HepG2 (cell line): ENCODE results near the gene HES6. TPM values are rescaled to one million over a fixed set of nuclear protein-coding genes. Genes with fewer than 3 reads are reported as not detected.

Experiments used
- ARNT2 ChIP-seq: sonication (generic); formaldehyde crosslinking; IDR thresholded peaks from 2 replicates; pipeline ENCODE4 v1.8.0; 2022; ENCODE audit warnings: mild to moderate bottlenecking, low read depth, missing genetic modification reagents, moderate library complexity
- BCL6 ChIP-seq: IDR thresholded peaks from 2 replicates; pipeline ENCODE4 v1.6.1; 2016; ENCODE audit warnings: missing genetic modification reagents, missing compliant biosample characterization
- CEBPB ChIP-seq: IDR thresholded peaks from 2 replicates; pipeline ENCODE4 v1.6.1; 2011; ENCODE audit warnings: low read depth, low read length, improper control_type of control experiment, borderline replicate concordance
- GABPB1 ChIP-seq: IDR thresholded peaks from 2 replicates; pipeline ENCODE4 v1.6.1; 2016; ENCODE audit warnings: mild to moderate bottlenecking, missing genetic modification reagents, moderate library complexity, missing compliant biosample characterization
- ISX ChIP-seq: sonication (generic); formaldehyde crosslinking; conservative IDR thresholded peaks from 2 replicates; pipeline ENCODE4 v1.5.0; 2020; ENCODE audit warnings: missing genetic modification reagents
- JUNB ChIP-seq: sonication (generic); formaldehyde crosslinking; IDR thresholded peaks from 2 replicates; pipeline ENCODE4 v1.8.0; 2022; ENCODE audit warnings: missing genetic modification reagents, mild to moderate bottlenecking, borderline replicate concordance
- MTA3 ChIP-seq: sonication (generic); formaldehyde crosslinking; IDR thresholded peaks from 2 replicates; pipeline ENCODE4 v1.4.0; 2020; ENCODE audit warnings: missing genetic modification reagents
- NR2F1 ChIP-seq, 2 experiments: fragments of 450-650 bp in 1 of 2; formaldehyde crosslinking in 1 of 2; IDR thresholded peaks; 2 replicates each; pipeline versions ENCODE4 v1.5.0 to v1.6.1; 2016 to 2020; ENCODE audit warnings: mild to moderate bottlenecking in 1 of 2, missing compliant biosample characterization in 1 of 2, missing genetic modification reagents in 1 of 2, moderate library complexity in 1 of 2
- RARA ChIP-seq: IDR thresholded peaks from 2 replicates; pipeline ENCODE4 v1.6.1; 2016; ENCODE audit warnings: missing genetic modification reagents, missing compliant biosample characterization
- SMC3 ChIP-seq: IDR thresholded peaks from 2 replicates; pipeline ENCODE4 v1.6.1; 2011; ENCODE audit warnings: low read length, improper control_type of control experiment
- SP140L ChIP-seq: sonication (generic); formaldehyde crosslinking; IDR thresholded peaks from 2 replicates; pipeline ENCODE4 v1.4.0; 2020; ENCODE audit warnings: missing genetic modification reagents, borderline replicate concordance
- SRF ChIP-seq: IDR thresholded peaks from 2 replicates; pipeline ENCODE4 v1.6.1; 2011; ENCODE audit warnings: mild to moderate bottlenecking, low read depth, low read length, moderate library complexity
- ZBTB25 ChIP-seq: IDR thresholded peaks from 2 replicates; pipeline ENCODE4 v1.6.1; 2018; ENCODE audit warnings: missing genetic modification reagents
- ZNF281 ChIP-seq: sonication (generic); formaldehyde crosslinking; IDR thresholded peaks from 2 replicates; pipeline ENCODE4 v1.4.0; 2020; ENCODE audit warnings: missing genetic modification reagents, borderline replicate concordance
- ZNF503 ChIP-seq: sonication (generic); formaldehyde crosslinking; IDR thresholded peaks from 2 replicates; pipeline ENCODE4 v1.4.0; 2020; ENCODE audit warnings: missing genetic modification reagents
- ZNF563 ChIP-seq: sonication (generic); formaldehyde crosslinking; IDR thresholded peaks from 2 replicates; pipeline ENCODE4 v1.8.0; 2022; ENCODE audit warnings: mild to moderate bottlenecking, moderate library complexity, missing genetic modification reagents
- ZNF781 ChIP-seq: sonication (generic); formaldehyde crosslinking; IDR thresholded peaks from 2 replicates; pipeline ENCODE4 v1.5.1; 2020; ENCODE audit warnings: borderline replicate concordance, mild to moderate bottlenecking, missing genetic modification reagents; ENCODE audit errors: not compliant biosample characterization
- polyA plus RNA-seq, 8 experiments: library from polyadenylated mRNA; depleted of rRNA in 3 of 8; stranded (reverse) in 7 of 8; unstranded in 1 of 8; fragments of >200 nt; fragmentation: Illumina TruSeq in 4 of 8; extraction: Trizol in 4 of 8; gene quantifications; 2 replicates each; pipeline versions ENCODE4 v1.2.1 to v1.2.3, GENCODE V29; 2011 to 2016; ENCODE audit warnings: low read depth in 4 of 8, missing spikeins in 1 of 8, mixed read lengths in 1 of 8; ENCODE audit not compliant: insufficient read depth in 1 of 8
- total RNA-seq, 5 experiments: library from RNA; depleted of rRNA; stranded (reverse); fragments of >200 nt; fragmentation: Illumina TruSeq; extraction: Trizol; gene quantifications; 2 replicates each; pipeline ENCODE4 v1.2.3, GENCODE V29; 2016; ENCODE audit warnings: low read depth in 1 of 5
- TF ChIP-seq, protein P1 (sequence below): sonication (generic); formaldehyde crosslinking; IDR thresholded peaks from 2 replicates; pipeline ENCODE4; 2020; ENCODE audit warnings: missing genetic modification reagents, mild to moderate bottlenecking, borderline replicate concordance
- TF ChIP-seq, protein P2 (sequence below): IDR thresholded peaks from 2 replicates; pipeline ENCODE4 v1.6.1; 2012; ENCODE audit warnings: low read depth, low read length, improper control_type of control experiment

The HES6 gene
- total and polyA plus RNA-seq, 2 of the 13 experiments (the other 11 are each of a cell fraction or from before 2014, with no cell fraction given) = 19.5 to 82.8 TPM

- TF ChIP-seq SRF (0 out of 2 replicates have a peak, but pooled peaks have one; percentile 29), NR2F1 (CRISPR knock-in tag; IDR thresholded peaks at IDR 0.05) (no peak), MTA3 (CRISPR knock-in tag) (no peak), ISX (CRISPR knock-in tag) (no peak), ZNF781 (CRISPR knock-in tag) (no peak), SMC3 (peak; percentile 90), ZNF563 (CRISPR knock-in tag) (peak; percentile 58; the same call in 1 of the 2 replicates), ARNT2 (CRISPR knock-in tag) (peak; percentile 44; the same call in 1 of the 2 replicates), JUNB (CRISPR knock-in tag) (no peak), ZNF503 (CRISPR knock-in tag) (no peak), GABPB1 (CRISPR knock-in tag) (peak; percentile 53), SP140L (peak; percentile 90; the same call in 1 of the 2 replicates), RARA (CRISPR knock-in tag) (peak; percentile 35; the same call in 1 of the 2 replicates), ZNF281 (CRISPR knock-in tag) (peak; percentile 39; the same call in 1 of the 2 replicates), CEBPB (peak; percentile 70; the same call in 1 of the 2 replicates), ZBTB25 (CRISPR knock-in tag) (peak; percentile 86; the same call in 1 of the 2 replicates), BCL6 (CRISPR knock-in tag) (peak; percentile 71)
- TF ChIP-seq, protein P1, sequence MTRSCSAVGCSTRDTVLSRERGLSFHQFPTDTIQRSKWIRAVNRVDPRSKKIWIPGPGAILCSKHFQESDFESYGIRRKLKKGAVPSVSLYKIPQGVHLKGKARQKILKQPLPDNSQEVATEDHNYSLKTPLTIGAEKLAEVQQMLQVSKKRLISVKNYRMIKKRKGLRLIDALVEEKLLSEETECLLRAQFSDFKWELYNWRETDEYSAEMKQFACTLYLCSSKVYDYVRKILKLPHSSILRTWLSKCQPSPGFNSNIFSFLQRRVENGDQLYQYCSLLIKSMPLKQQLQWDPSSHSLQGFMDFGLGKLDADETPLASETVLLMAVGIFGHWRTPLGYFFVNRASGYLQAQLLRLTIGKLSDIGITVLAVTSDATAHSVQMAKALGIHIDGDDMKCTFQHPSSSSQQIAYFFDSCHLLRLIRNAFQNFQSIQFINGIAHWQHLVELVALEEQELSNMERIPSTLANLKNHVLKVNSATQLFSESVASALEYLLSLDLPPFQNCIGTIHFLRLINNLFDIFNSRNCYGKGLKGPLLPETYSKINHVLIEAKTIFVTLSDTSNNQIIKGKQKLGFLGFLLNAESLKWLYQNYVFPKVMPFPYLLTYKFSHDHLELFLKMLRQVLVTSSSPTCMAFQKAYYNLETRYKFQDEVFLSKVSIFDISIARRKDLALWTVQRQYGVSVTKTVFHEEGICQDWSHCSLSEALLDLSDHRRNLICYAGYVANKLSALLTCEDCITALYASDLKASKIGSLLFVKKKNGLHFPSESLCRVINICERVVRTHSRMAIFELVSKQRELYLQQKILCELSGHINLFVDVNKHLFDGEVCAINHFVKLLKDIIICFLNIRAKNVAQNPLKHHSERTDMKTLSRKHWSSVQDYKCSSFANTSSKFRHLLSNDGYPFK = peak; percentile 29; the same call in 1 of the 2 replicates
- TF ChIP-seq, protein P2, sequence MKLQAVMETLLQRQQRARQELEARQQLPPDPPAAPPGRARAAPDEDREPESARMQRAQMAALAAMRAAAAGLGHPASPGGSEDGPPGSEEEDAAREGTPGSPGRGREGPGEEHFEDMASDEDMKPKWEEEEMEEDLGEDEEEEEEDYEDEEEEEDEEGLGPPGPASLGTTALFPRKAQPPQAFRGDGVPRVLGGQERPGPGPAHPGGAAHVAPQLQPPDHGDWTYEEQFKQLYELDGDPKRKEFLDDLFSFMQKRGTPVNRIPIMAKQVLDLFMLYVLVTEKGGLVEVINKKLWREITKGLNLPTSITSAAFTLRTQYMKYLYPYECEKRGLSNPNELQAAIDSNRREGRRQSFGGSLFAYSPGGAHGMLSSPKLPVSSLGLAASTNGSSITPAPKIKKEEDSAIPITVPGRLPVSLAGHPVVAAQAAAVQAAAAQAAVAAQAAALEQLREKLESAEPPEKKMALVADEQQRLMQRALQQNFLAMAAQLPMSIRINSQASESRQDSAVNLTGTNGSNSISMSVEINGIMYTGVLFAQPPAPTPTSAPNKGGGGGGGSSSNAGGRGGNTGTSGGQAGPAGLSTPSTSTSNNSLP = peak; percentile 88
These were observed 16.8 kb upstream of the HES6 start (continued) for GRCh38 chr2:238256594-238257104.
